Fibroblast of pulmonary artery (primary cell): ENCODE data around the gene MBP.

Source experiments
- DNase-seq: peaks from one replicate; pipeline ENCODE4 v3.0.0-alpha.2; 2010; ENCODE audit warnings: low read depth
- H3K4me3 ChIP-seq: replicated peaks from 2 replicates; pipeline ENCODE4 v1.5.1; 2011; ENCODE audit warnings: low read depth, mild to moderate bottlenecking, control low read depth, low read length, moderate library complexity
- CTCF ChIP-seq: IDR thresholded peaks from 2 replicates; pipeline ENCODE4 v1.5.1; 2011; ENCODE audit warnings: mild to moderate bottlenecking, control low read depth, low read length, inconsistent platforms; ENCODE audit errors: missing control alignments

Gene MBP

GRCh38 chr18:77132369-77133050, at the start of gene MBP:
Gene MBP (minus strand): TSS chr18:77132783. CDS start chr18:77105261, 27,522 bp downstream.
- TF ChIP-seq CTCF = no peak
- peak within 1 kb of the TSS; percentile 65 for H3K4me3 ChIP-seq
- no peak for DNase-seq

GRCh38 chr18:77181950-77182707, 49.5 kb upstream of the MBP start:
- no peak for DNase-seq
- H3K4me3 ChIP-seq = no peak overlapping the region
- TF ChIP-seq CTCF = no peak

- H3K4me3 ChIP-seq = no peak overlapping the region
- peak; percentile 10 for DNase-seq
- TF ChIP-seq CTCF = no peak
These were observed 46.0 kb upstream of the MBP start for GRCh38 chr18:77178559-77178958.

GRCh38 chr18:77177009-77177408, 44.4 kb upstream of the MBP start:
- peak; percentile 35 for DNase-seq
- no peak for TF ChIP-seq CTCF
- no peak overlapping the region for H3K4me3 ChIP-seq

GRCh38 chr18:77173275-77174030, 40.9 kb upstream of the MBP start:
- TF ChIP-seq CTCF = no peak
- H3K4me3 ChIP-seq = no peak overlapping the region
- DNase-seq = no peak

GRCh38 chr18:77170890-77171410, 38.4 kb upstream of the MBP start:
- no peak for DNase-seq
- H3K4me3 ChIP-seq = no peak overlapping the region
- TF ChIP-seq CTCF = no peak
